GM21529 (cell line): ENCODE data around the gene PLD1.
"Not testable (repeated sequence)": the region's sequence is repeated elsewhere in the genome, so short reads cannot be mapped to it uniquely, and the experiment has no call there.

Source experiments
- ATAC-seq: cut with Tn5 transposase; IDR thresholded peaks from one replicate; pipeline ENCODE4 v1.9.1; 2021; ENCODE audit not compliant: unreplicated experiment

The PLD1 gene

GRCh38 chr3:171815973-171816595 is 5.8 kb upstream of the PLD1 start:
- ATAC-seq = no peak

DNA sequence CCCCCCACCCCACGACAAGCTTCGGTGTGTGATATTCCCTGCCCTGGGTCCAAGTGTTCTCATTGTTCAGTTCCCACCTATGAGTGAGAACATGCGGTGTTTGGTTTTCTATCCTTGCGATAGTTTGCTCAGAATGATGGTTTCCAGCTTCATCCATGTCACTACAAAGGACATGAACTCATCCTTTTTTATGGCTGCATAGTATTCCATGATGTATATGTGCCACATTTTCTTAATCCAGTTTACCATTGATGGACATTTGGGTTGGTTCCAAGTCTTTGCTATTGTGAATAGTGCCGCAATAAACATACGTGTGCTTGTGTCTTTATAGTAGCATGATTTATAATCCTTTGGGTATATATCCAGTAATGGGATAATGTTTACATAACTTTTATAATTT is 4.4 kb upstream of the PLD1 start:
- not testable (repeated sequence) for ATAC-seq

GRCh38 chr3:171813897-171814460 is 3.7 kb upstream of the PLD1 start:
- ATAC-seq = no peak

- no peak for ATAC-seq
Observed at GRCh38 chr3:171813278-171813896, 3.1 kb upstream of the PLD1 start.

DNA sequence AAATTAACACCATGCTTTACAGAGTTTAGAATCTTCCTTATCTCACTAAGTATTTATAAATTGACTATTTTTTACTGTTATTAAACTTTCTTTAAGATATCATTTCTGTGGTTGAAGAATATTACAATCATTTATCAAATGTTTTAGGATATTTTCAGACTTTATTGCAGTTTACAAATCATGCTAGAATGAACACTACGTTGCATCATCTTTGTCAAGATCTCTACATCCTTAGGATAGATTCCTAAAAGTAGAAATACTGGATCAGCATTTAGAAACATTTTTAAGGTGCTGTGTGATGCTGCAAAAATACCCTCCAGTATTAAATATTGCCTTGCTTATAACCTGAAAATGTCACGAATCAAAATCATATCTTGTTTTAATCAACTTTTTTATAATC is 2.5 kb upstream of the PLD1 start:
- ATAC-seq = no peak

GRCh38 chr3:171811913-171812335 is 1.6 kb upstream of the PLD1 start:
- no peak for ATAC-seq

DNA sequence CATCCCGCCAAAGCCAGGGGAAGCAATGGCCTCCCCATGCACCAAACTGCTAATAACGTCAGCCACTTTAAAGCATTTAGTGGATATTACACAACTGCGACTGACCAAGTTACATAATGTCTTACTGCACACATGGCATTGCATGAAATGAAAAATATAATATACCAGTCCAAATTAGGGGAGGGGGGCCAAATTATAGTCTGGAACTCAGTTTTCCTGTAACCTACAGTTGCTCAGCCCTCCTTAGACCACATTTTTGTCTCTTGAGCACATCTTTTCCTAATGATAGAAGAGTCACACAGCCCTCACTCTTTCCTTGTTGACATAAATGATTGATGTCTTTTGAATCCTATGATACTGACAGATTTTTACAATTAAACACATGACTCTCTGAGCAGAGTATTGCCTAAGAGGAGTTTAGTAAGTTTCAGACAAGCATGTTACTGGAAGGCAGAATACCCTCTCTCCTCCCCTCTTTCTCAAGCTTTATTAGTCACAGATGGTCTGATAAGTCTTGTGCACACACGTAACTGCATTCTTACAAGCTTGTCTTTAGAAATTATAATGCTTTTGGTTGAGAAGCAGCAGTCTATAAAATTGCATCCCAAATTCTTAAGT is 1.1 kb upstream of the PLD1 start:
- ATAC-seq = no peak

- ATAC-seq = no peak
Observed at GRCh38 chr3:171810629-171811294, 479 bp upstream of the PLD1 start.

DNA sequence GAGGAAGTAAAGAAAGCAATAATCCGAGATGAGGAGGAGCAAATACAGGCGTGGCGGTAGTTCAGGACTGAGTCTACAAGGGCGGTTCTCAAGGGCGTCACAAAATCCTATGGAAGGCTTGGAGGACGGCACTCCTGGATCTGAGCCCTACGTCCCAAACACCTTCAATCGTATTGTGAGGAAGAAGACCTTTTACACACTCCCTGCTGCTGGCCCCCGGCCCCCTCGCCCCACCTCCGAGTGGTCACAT is 747 bp downstream of the PLD1 start:
- peak; percentile 41 for ATAC-seq

DNA sequence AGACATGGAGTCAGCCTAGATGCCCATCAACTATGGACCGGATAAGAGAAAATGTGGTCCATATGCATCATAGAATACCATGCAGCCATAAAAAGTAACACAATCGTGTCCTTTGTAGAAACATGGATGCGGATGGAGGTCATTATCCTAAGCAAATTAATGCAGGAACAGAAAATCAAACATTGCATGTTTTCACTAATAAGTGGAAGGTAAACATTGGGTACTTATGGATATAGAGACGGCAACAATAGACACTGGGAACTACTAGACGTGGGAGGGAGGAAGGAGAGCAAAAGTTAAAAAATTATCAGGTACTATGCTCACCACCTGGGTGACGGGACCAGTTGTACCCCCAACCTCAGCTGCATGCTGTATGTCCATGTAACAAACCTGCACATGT is 2.5 kb downstream of the PLD1 start:
- ATAC-seq = no peak

- no peak for ATAC-seq
Observed at GRCh38 chr3:171807129-171807675, 3.1 kb downstream of the PLD1 start.

DNA sequence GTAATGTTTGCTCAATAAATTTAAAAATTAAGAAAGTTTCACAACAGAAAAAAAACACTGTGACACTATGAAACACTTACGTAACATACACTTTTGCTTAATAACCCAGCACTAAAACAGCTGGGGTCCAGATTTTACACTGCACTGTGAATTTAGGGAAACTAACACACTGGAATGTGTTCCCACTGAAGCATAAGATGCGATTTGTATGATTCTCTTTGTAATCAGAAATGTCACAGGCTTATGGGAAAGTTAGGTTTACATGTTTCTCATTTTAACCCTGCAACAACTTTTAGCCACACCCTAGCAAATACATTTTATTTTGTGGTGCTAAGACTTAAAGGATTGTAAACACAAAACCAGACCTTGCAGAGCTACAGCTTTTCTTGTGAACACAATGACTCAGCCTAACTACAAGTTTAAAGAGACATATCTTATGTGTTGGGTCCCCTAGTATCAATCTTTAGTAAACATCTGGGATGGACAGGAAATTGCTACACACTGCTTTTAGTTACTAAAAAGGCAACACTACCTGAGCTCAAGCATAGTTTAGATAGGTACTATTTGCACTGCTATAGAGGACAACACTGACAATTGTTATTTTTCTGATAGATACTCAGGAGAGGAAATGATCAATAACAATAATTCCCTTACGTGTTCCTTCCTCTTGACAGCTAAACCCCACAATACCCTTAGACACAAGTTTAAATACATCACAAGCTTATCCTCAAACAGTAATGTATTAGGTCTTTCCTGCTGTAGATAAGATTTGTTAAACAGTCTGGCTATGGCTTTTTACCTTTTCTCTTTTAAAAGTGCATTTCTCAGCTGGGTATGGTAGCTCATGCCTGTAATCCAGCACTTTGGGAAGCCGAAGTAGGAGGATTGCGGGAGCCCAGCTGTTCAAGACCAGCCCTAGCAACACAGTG is 3.8 kb downstream of the PLD1 start:
- no peak for ATAC-seq

DNA sequence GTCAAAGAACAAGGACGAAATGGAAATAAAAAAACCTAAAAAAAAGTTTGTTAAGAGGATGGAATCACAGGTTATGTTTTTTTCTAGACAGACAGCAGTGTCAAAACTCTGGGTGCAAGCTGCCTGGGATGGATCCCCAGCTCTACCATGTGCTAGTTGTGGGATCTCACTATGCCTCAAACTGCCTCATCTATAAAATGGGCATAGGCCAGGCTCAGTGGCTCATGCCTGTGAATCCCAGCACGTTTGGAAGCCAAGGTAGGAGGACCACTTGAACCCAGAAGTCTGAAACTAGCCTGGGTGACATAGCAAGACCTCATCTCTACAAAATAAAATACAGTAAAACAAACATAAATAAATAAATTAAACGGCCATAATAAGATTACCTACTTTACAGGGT is 4.6 kb downstream of the PLD1 start:
- ATAC-seq = no peak

GRCh38 chr3:171804618-171805389 is 5.5 kb downstream of the PLD1 start:
- no peak for ATAC-seq

DNA sequence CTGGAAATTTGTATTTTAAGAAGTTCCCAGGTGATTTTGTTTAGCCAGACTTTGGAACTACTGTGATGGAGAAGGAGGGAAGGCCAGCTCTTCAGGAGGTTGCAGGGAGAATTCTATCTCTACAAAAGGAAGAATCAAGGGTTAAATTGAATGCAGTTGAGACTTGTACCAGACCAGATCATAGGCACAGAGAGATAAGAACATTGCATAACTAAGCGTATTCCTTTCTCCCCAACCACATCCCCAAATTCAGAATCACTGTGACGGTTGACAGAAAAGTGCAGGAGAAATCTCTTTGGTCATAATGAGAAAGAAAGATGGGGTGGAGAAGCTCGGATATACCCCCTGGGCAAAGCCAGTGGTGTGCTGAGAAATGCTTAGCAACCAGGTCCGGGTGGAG is 7.2 kb downstream of the PLD1 start:
- ATAC-seq = no peak

- ATAC-seq = peak; percentile 46
Observed at GRCh38 chr3:171802590-171802956, 7.7 kb downstream of the PLD1 start.

GRCh38 chr3:171801738-171802589 is 8.3 kb downstream of the PLD1 start:
- ATAC-seq = no peak

DNA sequence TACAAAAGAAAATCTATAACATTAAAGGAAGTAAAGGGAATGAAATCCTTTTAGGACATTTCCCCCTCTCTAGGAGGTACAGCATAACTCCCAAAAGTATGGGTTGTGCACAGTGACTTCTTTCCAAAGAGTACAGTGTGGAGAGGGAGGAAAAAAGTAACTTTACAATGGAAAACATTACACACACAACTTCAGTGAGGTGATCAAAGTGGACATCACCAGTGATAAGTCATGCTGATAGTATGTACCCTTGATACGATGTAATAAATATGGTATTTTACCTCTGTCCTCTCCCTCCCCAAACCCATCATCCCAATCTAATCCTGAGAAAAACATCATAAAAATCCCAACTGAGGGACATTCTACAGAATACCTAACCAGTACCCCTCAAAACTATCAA is 10.8 kb downstream of the PLD1 start:
- no peak for ATAC-seq

DNA sequence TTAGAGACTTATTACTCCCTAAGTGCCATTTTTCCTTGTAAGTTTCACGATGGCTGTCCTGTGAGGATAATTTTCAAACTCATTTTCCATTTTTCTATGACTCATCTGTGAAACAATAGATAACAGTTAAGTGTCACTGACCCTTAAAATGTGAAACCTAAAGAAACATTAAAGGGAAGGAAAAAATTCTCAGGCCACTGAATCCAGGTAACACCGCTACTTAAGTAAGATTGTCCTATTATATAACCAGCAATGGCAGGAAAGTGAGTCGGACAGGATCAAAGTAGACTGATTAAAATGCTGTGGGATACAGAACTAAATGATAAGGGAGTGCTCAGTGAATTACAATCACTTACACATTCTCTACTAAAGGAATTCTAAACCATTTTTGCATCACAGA is 12.4 kb downstream of the PLD1 start:
- ATAC-seq = no peak
